ENCODE results near the gene ZNF784.

- TF ChIP-seq POLR2A (IDR thresholded peaks at IDR 0.05), result no peak
- TF ChIP-seq EP300 (IDR thresholded peaks at IDR 0.05), result no peak
- no peak for TF ChIP-seq CTCF (IDR thresholded peaks at IDR 0.05)
Observed at GRCh38 chr19:55588738-55589137, 35.6 kb downstream of the ZNF784 start.
